ENCODE measurements around the gene MEAK7.

MEAK7 gene

DNA sequence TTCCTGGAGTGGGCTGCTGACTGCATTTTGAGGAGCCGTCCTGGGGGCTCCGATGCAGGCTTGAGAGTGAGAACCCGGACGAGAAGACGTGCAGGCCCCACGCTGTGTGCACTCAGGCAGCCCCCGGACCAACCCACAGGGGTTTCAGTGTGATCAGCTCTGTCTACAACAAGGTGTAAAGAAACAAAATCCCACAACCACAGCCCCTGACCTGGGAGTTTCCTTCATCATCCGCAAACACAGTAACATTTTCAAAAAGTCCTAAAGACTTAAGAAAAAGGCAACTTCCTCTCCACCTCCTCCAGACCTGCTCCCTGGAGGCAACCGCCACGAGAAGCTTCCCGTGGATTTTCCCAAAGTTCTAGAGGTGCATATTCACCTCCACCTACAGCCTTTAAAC is 15.4 kb upstream of the MEAK7 start:
- TF ChIP-seq FOXP2 (optimal IDR thresholded peaks at IDR 0.05; ENCODE audit: borderline replicate concordance, extremely low read depth, extremely low read length, insufficient read depth) (no peak), TAF1 (IDR thresholded peaks at IDR 0.05; ENCODE audit: borderline replicate concordance, insufficient read depth, low read length) (no peak)

DNA sequence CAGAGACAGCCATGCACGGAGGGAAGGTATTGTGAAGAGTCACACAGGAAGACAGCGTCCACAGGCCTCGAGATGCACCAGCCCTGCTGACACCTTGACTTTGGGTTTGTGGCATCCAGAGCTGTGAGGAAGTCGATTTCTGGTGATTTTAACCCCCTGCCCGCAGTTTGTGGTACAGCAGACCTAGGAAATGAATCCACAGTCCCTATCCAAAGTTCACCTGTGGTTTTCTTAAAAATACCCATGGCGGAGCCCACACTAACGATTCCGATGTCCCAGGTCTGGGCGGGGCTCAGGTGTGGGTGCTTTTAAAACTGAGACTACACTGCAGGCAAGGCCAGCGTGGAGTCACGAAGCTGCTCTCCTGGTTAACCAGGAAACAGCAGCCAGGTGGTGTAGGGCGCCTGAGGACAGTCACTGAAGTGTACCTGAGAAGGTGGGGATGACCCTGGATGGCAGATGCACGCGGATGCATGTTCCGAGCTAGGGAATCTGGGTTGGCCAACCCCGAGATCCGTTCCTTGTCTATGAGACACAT is 14.4 kb upstream of the MEAK7 start:
- TF ChIP-seq SIN3A (IDR thresholded peaks at IDR 0.05; ENCODE audit: borderline replicate concordance, insufficient read depth, low read length) = no peak
- TF ChIP-seq, protein P1, sequence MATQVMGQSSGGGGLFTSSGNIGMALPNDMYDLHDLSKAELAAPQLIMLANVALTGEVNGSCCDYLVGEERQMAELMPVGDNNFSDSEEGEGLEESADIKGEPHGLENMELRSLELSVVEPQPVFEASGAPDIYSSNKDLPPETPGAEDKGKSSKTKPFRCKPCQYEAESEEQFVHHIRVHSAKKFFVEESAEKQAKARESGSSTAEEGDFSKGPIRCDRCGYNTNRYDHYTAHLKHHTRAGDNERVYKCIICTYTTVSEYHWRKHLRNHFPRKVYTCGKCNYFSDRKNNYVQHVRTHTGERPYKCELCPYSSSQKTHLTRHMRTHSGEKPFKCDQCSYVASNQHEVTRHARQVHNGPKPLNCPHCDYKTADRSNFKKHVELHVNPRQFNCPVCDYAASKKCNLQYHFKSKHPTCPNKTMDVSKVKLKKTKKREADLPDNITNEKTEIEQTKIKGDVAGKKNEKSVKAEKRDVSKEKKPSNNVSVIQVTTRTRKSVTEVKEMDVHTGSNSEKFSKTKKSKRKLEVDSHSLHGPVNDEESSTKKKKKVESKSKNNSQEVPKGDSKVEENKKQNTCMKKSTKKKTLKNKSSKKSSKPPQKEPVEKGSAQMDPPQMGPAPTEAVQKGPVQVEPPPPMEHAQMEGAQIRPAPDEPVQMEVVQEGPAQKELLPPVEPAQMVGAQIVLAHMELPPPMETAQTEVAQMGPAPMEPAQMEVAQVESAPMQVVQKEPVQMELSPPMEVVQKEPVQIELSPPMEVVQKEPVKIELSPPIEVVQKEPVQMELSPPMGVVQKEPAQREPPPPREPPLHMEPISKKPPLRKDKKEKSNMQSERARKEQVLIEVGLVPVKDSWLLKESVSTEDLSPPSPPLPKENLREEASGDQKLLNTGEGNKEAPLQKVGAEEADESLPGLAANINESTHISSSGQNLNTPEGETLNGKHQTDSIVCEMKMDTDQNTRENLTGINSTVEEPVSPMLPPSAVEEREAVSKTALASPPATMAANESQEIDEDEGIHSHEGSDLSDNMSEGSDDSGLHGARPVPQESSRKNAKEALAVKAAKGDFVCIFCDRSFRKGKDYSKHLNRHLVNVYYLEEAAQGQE (IDR thresholded peaks at IDR 0.05; ENCODE audit: insufficient read depth in 1 of 2, low read depth in 2 of 2, low read length in 2 of 2) = no peak
- no peak for TF ChIP-seq POLR2AphosphoS5 (IDR thresholded peaks at IDR 0.05; ENCODE audit: low read depth, low read length)
- no peak for TF ChIP-seq TAF1 (IDR thresholded peaks at IDR 0.05; ENCODE audit: borderline replicate concordance, insufficient read depth, low read length)
- no peak for TF ChIP-seq FOXP2 (optimal IDR thresholded peaks at IDR 0.05; ENCODE audit: borderline replicate concordance, extremely low read depth, extremely low read length, insufficient read depth)

DNA sequence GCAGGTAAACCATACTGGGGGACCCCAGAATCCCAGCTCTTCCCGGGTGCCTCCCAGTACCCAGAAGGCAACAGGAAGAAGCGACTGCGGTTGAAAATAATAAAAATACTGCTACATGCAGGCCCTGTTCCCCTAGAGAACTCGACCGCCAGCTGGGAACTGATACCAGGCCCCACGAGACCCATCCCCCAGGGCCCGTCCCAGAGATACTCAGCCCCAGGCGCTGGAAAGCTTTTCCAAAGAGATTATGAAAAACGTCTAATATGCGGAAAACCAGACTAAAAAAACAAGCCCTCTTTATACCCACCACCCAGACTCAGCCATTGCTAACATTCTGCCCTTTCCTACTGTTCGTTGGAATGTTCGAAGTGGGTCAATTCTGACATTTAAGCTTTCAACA is 12.9 kb upstream of the MEAK7 start:
- TF ChIP-seq FOXP2 (optimal IDR thresholded peaks at IDR 0.05; ENCODE audit: borderline replicate concordance, extremely low read depth, extremely low read length, insufficient read depth) (no peak), TAF1 (IDR thresholded peaks at IDR 0.05; ENCODE audit: borderline replicate concordance, insufficient read depth, low read length) (no peak), POLR2AphosphoS5 (IDR thresholded peaks at IDR 0.05; ENCODE audit: low read depth, low read length) (no peak), SIN3A (IDR thresholded peaks at IDR 0.05; ENCODE audit: borderline replicate concordance, insufficient read depth, low read length) (no peak)
- TF ChIP-seq, protein P1 (IDR thresholded peaks at IDR 0.05; ENCODE audit: insufficient read depth in 1 of 2, low read depth in 2 of 2, low read length in 2 of 2) = no peak

DNA sequence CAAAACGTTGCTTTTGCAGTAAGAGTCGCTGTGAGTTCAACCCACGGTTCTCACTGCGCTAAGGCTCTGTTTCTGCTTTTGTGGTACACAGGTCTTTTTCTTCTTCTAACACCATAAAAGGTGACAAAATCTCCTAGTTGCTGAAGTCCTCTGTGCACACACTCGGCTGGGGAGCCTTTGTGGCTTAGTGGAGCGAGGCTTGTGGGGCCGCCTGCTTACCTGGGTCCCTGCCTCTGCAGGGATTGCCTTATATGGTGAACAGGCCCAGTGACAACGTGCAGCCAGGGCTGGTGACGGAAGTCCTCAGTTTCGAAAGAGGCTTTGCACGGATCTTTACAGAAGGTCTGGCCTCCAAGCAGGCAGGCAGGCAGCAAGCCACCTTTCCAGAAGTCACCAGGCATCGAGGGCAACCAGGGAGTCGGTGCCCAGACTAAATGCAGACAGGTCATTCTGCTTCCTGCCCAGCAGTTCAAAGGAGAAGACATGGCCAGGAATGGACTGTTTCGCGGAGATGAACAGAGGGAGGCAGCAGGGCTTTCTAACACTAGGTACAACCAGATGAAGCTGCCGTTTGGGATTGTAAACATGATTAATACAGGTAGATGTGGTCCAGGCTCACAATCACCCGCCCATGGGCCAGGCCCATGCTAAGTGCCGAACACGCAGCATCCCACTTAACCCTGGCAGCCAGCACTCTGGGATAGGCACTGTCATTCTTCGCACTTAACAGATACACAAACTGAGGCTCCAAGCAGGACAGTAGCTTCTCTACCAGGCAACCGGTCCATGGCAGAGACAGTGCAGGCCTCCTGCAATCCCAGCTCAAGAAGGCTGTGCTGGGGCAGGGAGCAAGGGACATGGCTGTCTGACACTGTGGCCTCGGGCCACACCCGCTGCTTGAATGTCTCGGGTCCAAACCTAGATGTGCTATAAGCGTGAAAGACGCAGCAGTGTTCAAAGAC is 10.7 kb upstream of the MEAK7 start:
- TF ChIP-seq SIN3A (IDR thresholded peaks at IDR 0.05; ENCODE audit: borderline replicate concordance, insufficient read depth, low read length) = no peak
- TF ChIP-seq, protein P1 (IDR thresholded peaks at IDR 0.05; ENCODE audit: insufficient read depth in 1 of 2, low read depth in 2 of 2, low read length in 2 of 2) = no peak
- TF ChIP-seq POLR2AphosphoS5 (IDR thresholded peaks at IDR 0.05; ENCODE audit: low read depth, low read length) = no peak
- TF ChIP-seq FOXP2 (optimal IDR thresholded peaks at IDR 0.05; ENCODE audit: borderline replicate concordance, extremely low read depth, extremely low read length, insufficient read depth) = no peak
- no peak for TF ChIP-seq TAF1 (IDR thresholded peaks at IDR 0.05; ENCODE audit: borderline replicate concordance, insufficient read depth, low read length)

DNA sequence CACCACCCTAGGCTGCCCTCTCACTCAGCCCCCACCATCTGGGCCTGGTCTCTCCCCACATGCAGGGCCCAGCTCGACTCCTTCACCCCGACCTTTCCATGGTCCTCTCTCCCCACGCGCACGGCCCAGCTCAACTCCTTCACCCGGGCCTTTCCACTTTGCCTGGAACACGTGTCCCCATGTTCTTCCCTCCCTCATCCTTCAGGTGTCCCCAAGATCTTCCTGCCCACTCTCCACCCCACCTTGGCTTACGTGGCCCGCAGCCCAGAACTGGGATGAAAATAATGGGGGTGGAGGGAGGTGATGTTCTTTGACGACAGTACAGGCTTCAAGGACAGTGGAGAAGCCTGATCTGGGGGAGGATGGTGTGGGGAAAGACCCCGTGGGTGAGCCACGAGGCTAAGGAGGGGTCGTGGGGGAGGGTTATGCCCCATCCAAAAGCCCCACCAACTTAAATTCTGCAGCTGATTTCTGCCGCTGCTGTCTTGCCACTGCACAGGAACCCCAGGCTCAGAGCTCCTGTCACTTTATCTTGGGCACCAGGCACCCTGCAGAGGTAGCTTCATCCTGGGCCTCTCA is 9.9 kb upstream of the MEAK7 start:
- TF ChIP-seq POLR2AphosphoS5 (IDR thresholded peaks at IDR 0.05; ENCODE audit: low read depth, low read length) (no peak), FOXP2 (optimal IDR thresholded peaks at IDR 0.05; ENCODE audit: borderline replicate concordance, extremely low read depth, extremely low read length, insufficient read depth) (no peak), SIN3A (IDR thresholded peaks at IDR 0.05; ENCODE audit: borderline replicate concordance, insufficient read depth, low read length) (no peak), TAF1 (IDR thresholded peaks at IDR 0.05; ENCODE audit: borderline replicate concordance, insufficient read depth, low read length) (no peak)
- TF ChIP-seq, protein P1 (IDR thresholded peaks at IDR 0.05; ENCODE audit: insufficient read depth in 1 of 2, low read depth in 2 of 2, low read length in 2 of 2) = no peak

Measured in PFSK-1 (cell line).